ENCODE measurements around the gene DNAH8.
A peak's percentile ranks its signal among the peaks of the same experiment; 100 is the strongest.
"Not testable (repeated sequence)": the region's sequence is repeated elsewhere in the genome, so short reads cannot be mapped to it uniquely, and the experiment has no call there.

Gene DNAH8

GRCh38 chr6:38846361-38846760 lies 131.2 kb downstream of the DNAH8 start:
- no peak for DNase-seq

- no peak for DNase-seq
Measured at GRCh38 chr6:38846844-38847243, 131.7 kb downstream of the DNAH8 start.

DNA sequence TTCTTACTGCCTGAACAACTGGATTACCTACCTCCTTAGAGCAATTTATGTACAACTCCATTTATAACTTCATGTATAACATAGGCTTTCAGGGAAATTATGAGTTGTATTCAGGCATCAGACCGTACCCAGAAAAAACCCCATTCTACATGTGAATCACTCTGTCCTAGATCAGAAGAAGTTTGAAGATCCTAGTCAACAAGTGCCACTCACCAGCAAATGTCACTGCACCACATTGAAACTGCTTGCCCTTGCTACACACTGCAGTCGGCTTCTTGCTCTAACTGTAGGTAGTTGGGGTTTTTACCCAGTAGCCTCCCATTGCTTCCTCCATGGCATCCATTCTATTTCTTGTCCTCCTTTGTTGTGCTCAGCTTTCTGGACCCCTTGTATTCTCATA lies 132.4 kb downstream of the DNAH8 start:
- no peak for DNase-seq

- DNase-seq: no peak
Measured at GRCh38 chr6:38848760-38849159, 133.6 kb downstream of the DNAH8 start.

DNA sequence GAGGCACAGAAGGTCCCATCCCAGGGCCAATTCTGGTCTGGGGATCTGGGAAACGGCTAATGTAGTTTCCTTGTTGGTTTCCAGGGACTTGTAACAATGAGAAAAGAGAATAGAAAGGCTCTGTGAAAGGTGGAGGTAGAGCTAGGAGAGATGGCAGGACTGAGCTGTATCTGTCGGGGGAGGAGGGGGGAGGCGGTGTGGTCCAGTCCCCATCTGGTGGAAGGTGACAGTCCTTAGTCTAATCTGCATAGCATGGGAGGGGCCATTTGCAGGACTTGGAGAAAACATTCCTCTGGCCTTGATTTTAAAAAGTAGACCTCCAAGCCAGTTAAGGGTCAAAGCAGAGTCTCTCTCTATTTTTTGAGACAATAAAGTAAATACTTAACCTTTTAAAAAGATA lies 137.1 kb downstream of the DNAH8 start:
- no peak for DNase-seq

DNA sequence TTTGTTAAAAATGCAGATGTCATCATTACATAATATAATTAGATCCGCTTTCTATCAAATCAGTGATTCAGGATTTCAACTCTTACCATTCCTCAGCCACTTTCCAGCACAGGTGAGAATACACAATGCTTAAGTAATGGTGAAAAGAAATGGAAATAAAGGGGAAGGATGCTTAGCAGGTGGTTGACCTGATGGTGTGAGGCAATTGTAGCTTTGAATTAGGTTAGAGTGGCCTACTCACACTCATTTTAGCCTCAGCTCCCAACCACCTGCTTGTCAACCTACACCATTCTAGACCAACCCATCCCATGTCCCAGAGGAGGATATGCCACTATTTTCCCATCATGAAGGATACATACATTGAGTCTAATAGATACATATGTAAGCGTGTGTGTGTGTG lies 138.1 kb downstream of the DNAH8 start:
- DNase-seq: no peak

DNA sequence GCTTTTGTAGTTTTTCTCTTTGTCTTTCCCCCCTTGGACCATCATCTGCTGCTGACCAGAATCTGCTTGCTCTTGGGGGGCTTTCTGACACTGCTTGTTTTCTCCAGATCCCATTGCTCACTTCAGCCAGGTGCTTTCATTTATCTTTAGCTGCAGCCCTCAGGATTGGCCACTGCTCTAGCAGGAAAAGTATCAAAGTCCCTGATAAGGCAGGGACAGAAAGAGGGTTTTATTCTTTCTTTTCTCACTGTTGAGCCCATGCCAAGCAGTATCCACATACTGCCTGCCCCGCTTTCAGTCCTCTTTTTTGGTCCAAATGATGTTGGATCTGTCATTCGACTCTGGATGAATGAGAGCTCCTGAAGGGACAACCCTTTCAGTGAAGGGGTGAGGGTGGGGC lies 141.4 kb downstream of the DNAH8 start:
- no peak for DNase-seq

DNA sequence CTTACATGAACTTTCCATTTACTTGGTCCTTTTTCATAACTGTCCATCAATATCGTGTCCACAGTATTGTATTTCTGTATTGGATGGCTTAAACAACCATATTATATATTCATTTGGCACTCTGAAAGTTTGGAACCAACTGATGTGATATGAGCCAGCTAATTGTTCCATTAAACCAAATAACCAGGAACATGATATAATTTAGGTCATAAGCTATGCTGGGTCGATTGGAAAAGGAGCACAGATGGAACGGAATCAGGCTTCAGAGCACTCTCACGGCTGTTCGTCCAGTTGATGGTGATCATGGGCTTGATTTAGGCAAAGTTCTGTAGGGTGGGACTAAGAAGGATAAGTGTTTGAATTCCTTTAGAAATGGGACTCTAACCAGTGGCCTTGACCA lies 142.7 kb downstream of the DNAH8 start:
- DNase-seq: no peak

- DNase-seq: no peak
Measured at GRCh38 chr6:38860041-38860440, 144.9 kb downstream of the DNAH8 start.

GRCh38 chr6:38861926-38862401 lies 146.9 kb downstream of the DNAH8 start:
- DNase-seq: no peak

GRCh38 chr6:38865521-38866174 lies 150.5 kb downstream of the DNAH8 start:
- no peak for DNase-seq

GRCh38 chr6:38867726-38868125 lies 152.6 kb downstream of the DNAH8 start:
- DNase-seq: no peak

DNA sequence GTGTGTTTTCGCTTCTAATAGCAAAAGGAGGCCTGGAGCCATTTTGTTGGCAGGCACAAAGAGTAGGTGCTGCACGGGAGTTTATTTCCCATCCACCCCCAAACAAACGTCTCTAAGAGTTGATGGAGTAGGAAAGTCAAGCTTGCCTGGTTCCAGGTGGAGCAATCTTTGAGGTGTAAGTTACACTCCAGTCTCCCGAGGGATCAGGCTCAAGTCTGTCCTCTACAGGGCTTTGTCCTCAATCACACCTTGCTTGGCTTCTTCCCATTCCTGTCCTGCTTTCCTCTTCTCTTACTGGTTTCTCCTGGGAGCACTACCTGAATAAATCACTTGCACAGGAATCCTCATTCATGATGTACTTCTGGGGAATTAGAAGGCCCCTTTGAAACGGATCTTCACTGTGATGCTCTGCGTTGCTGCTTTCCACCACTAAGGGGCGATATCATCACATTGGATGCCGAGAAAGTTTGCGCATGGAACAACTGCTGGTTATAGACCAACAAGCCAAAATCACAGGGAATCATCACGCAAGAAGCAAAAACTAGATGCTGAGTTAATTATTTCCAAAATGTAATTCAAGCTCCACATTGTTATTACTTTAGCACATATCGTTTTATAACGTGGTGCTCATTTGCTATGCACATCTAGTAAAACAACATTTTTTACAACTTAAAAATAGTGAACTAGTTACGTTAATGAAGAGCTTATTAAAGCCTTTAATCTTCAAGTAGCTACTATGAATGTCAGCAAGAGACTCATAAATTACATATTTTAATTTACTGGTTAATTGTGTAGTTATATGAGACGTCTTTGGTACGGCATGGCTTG lies 156.8 kb downstream of the DNAH8 start:
- DNase-seq: peak; percentile 57 to 58

DNA sequence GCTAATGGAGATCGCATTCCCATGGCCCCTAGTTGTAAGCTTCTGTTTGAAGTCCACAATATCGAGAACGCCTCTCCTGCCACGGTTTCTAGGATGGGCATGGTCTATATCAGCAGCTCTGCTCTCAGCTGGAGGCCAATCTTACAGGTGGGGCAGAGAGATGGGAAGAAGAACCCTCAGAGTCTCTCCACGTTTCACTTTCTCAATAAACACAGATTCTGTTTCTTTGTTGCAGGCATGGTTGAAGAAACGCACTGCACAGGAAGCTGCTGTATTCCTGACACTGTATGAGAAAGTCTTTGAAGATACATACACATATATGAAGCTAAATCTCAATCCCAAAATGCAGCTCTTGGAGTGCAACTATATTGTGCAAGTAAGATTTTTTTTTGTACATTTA lies 157.9 kb downstream of the DNAH8 start:
- DNase-seq: no peak

GRCh38 chr6:38873816-38874215 lies 158.7 kb downstream of the DNAH8 start:
- not testable (repeated sequence) for DNase-seq

- peak; percentile 63 to 74 for DNase-seq
Measured at GRCh38 chr6:38876475-38876874, 161.4 kb downstream of the DNAH8 start.

- DNase-seq: peak; percentile 56 to 59
Measured at GRCh38 chr6:38877721-38878120, 162.6 kb downstream of the DNAH8 start.

DNA sequence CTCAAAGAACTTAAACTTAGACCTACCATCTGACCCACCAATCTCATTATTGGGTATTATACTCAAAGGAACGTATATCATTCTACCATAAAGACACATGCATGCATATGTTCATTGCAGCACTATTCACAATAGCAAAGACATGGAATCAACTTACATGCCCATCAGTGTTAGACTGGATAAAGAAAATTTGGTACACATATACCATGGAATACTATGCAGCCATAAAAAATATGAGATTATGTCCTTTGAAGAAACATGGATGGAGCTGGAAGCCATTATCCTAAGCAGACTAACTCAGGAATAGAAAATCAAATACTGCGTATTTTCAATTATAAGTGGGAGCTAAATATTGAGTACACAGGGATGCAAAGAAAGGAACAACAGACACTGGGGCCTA lies 167.0 kb downstream of the DNAH8 start:
- no peak for DNase-seq

- no peak for DNase-seq
Measured at GRCh38 chr6:38897507-38897906, 182.4 kb downstream of the DNAH8 start.

- no peak for DNase-seq
Measured at GRCh38 chr6:38901802-38902522, 186.9 kb downstream of the DNAH8 start.

- no peak for DNase-seq
Measured at GRCh38 chr6:38906582-38906981, 191.5 kb downstream of the DNAH8 start.

DNA sequence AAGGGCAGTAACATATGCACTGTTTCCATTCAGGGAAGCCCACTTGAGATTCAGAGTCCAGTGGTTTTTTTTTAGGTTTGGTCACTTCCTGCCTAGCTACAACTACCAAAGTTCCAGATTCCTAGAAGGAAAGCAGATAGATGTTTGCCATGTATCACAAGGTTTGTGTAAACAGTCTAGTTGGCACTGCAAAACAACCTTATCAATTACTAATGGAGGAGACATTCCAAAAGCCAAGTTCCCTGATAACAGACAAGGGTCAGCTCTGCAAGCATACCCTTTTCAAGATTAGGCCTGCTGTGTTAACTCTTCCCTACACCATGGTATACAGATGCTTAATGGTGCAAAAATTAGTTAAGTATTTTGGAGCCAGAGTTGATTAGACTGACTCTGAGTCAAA lies 192.2 kb downstream of the DNAH8 start:
- DNase-seq: no peak

- no peak for DNase-seq
Measured at GRCh38 chr6:38909015-38909730, 194.1 kb downstream of the DNAH8 start.

Data from inflammatory macrophage (primary cell).